ENCODE measurements around the gene KRTAP13-1. TPM values are rescaled to one million over a fixed set of nuclear protein-coding genes. Genes with fewer than 3 reads are reported as not detected.

KRTAP13-1 gene, protein sequence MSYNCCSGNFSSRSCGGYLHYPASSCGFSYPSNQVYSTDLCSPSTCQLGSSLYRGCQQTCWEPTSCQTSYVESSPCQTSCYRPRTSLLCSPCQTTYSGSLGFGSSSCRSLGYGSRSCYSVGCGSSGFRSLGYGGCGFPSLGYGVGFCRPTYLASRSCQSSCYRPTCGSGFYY
- total RNA-seq (not detected), total RNA-seq (0 reads per million in 2 donors)

DNA sequence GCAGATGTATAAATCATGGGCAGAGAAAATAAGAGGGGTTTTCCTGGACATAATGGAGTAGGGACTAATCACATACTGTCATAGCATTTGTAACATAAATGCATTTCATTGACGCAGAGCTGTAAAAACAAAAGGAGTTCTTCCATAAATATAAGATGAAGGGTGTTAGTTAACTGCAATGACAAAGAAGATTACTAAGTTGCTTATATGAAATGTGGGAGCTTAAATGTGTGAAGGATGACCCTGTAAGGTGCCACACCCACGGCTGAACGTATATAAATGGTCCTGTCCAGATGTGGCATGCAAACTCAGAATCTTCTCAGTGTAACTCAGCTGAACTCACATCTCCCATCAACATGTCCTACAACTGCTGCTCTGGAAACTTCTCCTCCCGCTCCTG is at the start of gene KRTAP13-1:
TSS of gene KRTAP13-1 (plus strand) at position 301 of the 400 bp plus-strand sequence. CDS start at position 357, 56 bp downstream.
- ATAC-seq (no peak), DNase-seq (no peak)
- H3K4me3 Mint-ChIP-seq = no peak within 1 kb of the TSS
- no peaks in the 10 kb centered on the region for H3K9me3 ChIP-seq (ENCODE audit: control insufficient read depth, low read length, poor library complexity, severe bottlenecking)
- no peaks in the 10 kb centered on the region for H3K36me3 Mint-ChIP-seq (ENCODE audit: low read depth)
- H3K27me3 Mint-ChIP-seq = peaks cover 6% of the 10 kb centered on the region
- no peak within 1 kb of the TSS for H3K27ac Mint-ChIP-seq
- no peaks in the 10 kb centered on the region for H3K4me1 Mint-ChIP-seq

DNA sequence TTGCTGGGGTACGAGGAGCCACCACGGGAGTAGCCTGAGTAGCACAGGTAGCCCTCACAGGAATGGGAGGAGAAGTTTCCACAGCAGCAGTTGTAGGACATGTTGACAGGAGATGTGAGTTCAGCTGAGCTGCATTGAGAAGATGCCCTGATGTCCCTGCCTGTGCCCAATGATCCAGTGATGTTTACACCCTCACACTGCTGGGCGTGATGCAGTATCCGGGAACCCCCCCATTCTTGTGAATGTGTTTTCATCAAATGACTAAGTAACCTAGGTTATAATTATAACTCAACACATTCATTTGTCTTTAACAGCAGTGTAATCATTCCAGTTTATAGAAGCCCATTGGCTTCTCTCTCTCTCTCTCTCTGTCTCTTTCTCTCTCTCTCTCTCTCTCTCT is 47.3 kb upstream of the KRTAP13-1 start, which contains the start of gene KRTAP23-1:
TSS of gene KRTAP23-1 (minus strand) at position 101 of the 400 bp plus-strand sequence. CDS start at position 101, 0 bp downstream.
- Mint-ChIP-seq H3K27me3 (peaks cover 13% of the 10 kb centered on the region), H3K27ac (no peak within 1 kb of the TSS), H3K4me3 (no peak within 1 kb of the TSS), H3K4me1 (no peaks in the 10 kb centered on the region), H3K36me3 (ENCODE audit: low read depth) (no peaks in the 10 kb centered on the region)
- no peak for ATAC-seq
- H3K9me3 ChIP-seq (ENCODE audit: control insufficient read depth, low read length, poor library complexity, severe bottlenecking) = no peaks in the 10 kb centered on the region
- no peak for DNase-seq

DNA sequence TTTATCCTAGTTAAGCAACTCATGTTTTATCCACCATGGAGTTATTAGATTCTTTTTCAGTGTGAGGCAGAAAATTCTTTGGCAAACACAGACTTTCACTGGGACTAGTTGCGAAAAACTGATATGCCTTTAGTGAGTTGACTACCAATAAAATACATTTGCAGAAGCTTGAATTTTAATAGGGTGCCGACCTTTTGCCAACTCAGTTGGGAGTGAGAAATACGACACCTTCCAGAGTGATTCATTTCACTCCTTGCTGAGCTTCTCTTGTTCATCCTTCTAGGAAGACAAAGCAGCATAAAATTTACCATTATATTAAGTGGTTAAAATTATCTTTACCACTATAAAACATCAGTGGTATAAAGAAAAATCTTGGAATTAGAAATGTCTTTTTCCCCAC is 46.3 kb upstream of the KRTAP13-1 start:
- Mint-ChIP-seq H3K36me3 (ENCODE audit: low read depth) (no peaks in the 10 kb centered on the region), H3K4me3 (no peak overlapping the region), H3K27me3 (peaks cover 4% of the 10 kb centered on the region), H3K4me1 (no peaks in the 10 kb centered on the region), H3K27ac (no peak overlapping the region)
- no peak for DNase-seq
- H3K9me3 ChIP-seq (ENCODE audit: control insufficient read depth, low read length, poor library complexity, severe bottlenecking) = no peaks in the 10 kb centered on the region
- no peak for ATAC-seq

DNA sequence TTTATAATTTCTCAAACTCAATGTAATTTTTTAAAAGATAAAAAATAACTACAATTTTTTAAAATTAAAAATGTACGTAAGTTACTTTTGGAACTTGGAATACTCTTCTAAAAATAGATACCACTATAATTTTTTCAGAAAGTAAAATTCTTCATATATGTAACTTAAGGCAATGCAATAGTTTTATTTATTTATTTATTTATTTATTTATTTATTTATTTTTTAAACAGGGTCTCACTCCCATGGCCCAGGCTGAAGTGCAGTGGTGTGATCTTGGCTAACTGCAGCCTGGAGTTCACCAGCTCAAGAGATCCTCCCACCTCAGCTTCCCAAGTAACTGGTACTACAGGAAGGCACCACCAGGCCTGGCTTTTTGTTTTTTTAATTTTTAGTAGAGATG is 44.3 kb upstream of the KRTAP13-1 start:
- Mint-ChIP-seq H3K4me1 (no peaks in the 10 kb centered on the region), H3K36me3 (ENCODE audit: low read depth) (no peaks in the 10 kb centered on the region), H3K4me3 (no peak overlapping the region), H3K27me3 (no peaks in the 10 kb centered on the region), H3K27ac (no peak overlapping the region)
- ATAC-seq (no peak), DNase-seq (no peak)
- no peaks in the 10 kb centered on the region for H3K9me3 ChIP-seq (ENCODE audit: control insufficient read depth, low read length, poor library complexity, severe bottlenecking)

DNA sequence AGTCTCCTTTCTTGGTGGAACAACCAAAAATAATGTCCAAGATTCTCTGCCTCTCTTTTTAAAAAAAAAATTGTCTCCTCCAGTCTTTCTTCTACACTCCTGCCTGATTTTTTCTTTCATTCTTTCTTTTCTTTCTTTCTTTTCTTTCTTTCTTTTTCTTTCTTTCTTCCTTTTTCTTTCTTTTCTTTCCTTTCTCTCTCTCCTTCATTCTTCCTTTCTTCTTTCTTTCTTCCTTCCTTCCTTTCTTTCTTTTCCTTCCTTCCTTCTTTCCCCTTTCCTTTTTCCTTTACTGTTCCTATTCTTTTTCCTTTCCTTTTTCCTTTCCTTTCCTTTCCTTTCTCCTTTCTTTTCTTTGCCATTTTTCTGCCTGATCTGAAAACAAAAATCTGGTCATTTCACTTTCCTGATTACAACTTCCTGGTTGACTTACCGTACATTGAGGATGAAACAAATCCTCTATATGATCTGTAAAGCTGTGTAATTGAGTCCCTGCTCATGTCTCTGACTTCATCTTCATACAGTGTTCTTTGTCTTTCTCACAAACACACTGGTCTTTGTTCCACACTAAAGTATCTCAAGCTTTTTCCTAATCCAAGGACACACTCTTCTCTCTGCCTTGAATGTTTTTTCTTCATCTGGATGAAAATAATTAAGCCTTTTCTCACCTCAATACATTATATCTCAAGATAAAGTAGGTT is 41.4 kb upstream of the KRTAP13-1 start:
- Mint-ChIP-seq H3K36me3 (ENCODE audit: low read depth) (no peaks in the 10 kb centered on the region), H3K27ac (no peak overlapping the region), H3K4me1 (no peaks in the 10 kb centered on the region), H3K4me3 (no peak overlapping the region), H3K27me3 (no peaks in the 10 kb centered on the region)
- no peak for DNase-seq
- H3K9me3 ChIP-seq (ENCODE audit: control insufficient read depth, low read length, poor library complexity, severe bottlenecking) = no peaks in the 10 kb centered on the region
- ATAC-seq = no peak

DNA sequence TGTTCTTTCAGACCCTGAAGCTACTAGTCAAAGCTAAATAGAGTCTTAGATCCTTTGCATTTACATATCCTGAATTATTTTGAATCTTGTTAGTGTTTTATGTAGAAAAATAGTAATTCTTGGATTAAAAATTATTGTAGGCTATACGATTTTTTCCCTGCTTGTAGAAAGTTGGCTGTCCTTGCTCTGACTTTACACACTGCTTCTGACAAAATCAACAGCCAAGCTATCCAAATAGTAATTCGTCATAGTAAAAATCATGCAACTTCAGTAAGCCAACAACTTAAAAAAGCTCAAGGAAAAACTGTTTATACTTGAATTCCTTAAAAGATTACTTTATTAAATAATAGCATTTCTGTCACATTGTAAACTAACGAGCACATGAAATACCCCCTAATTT is 39.9 kb upstream of the KRTAP13-1 start:
- ATAC-seq (no peak), DNase-seq (no peak)
- Mint-ChIP-seq H3K36me3 (ENCODE audit: low read depth) (no peaks in the 10 kb centered on the region), H3K4me3 (no peak overlapping the region), H3K27me3 (no peaks in the 10 kb centered on the region), H3K27ac (no peak overlapping the region), H3K4me1 (no peaks in the 10 kb centered on the region)
- H3K9me3 ChIP-seq (ENCODE audit: control insufficient read depth, low read length, poor library complexity, severe bottlenecking) = no peaks in the 10 kb centered on the region

DNA sequence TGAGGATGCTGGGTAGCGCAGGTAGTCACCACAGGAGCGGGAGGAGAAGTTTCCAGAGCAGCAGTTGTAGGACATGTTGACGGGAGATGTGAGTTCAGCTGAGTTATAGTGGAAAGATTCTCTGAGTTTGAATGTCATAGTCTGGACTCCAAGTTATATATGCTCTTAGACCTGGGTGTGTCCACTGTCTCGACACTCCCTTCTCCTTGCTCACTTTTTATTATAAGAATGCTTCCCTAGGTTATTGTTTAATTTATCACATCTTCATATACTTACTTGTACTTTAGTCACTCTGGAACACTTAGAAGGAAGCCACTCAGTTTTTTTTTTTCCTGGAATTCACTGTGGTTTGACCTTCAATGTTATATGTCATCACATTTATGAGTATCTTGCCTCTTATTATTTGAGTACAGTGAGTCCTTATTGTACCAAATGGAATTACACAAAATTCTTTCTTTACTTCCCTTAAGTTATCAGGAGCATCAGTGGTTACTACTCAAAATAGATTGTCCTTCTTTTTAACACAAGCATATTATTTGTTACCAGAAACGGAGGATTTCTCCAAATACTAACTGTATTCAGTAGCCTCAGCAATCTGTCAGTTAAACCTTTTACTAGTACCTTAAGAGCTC is 23.6 kb upstream of the KRTAP13-1 start, which contains the start of gene KRTAP13-2:
TSS of gene KRTAP13-2 (minus strand) at position 133 of the 632 bp plus-strand sequence. CDS start at position 75, 58 bp downstream.
- ATAC-seq (no peak), DNase-seq (no peak)
- no peaks in the 10 kb centered on the region for H3K36me3 Mint-ChIP-seq (ENCODE audit: low read depth)
- H3K27me3 Mint-ChIP-seq = no peaks in the 10 kb centered on the region
- no peak within 1 kb of the TSS for H3K4me3 Mint-ChIP-seq
- H3K27ac Mint-ChIP-seq = no peak within 1 kb of the TSS
- no peaks in the 10 kb centered on the region for H3K4me1 Mint-ChIP-seq
- H3K9me3 ChIP-seq (ENCODE audit: control insufficient read depth, low read length, poor library complexity, severe bottlenecking) = no peaks in the 10 kb centered on the region

DNA sequence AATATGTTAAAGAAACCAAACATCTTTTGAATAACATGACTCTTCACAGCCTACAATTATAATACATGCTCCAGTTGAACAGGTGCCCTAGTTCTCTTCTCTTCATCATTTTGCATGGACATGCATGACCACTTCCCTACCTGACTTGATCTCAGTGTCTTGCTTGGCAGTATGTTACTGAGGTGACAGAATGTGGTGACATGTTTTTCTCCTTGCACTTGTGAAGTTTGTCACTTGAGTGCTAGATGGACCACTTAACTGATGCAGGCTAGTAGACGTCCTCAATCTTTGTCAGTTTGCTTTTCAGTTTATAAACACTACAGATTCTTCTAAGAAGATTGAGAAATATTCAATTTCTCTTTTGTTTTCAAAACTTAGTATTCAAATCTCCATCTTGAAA is 13.6 kb upstream of the KRTAP13-1 start:
- no peaks in the 10 kb centered on the region for H3K9me3 ChIP-seq (ENCODE audit: control insufficient read depth, low read length, poor library complexity, severe bottlenecking)
- DNase-seq (no peak), ATAC-seq (no peak)
- Mint-ChIP-seq H3K27ac (no peak overlapping the region), H3K36me3 (ENCODE audit: low read depth) (no peaks in the 10 kb centered on the region), H3K27me3 (peaks cover 6% of the 10 kb centered on the region), H3K4me3 (no peak overlapping the region), H3K4me1 (no peaks in the 10 kb centered on the region)

DNA sequence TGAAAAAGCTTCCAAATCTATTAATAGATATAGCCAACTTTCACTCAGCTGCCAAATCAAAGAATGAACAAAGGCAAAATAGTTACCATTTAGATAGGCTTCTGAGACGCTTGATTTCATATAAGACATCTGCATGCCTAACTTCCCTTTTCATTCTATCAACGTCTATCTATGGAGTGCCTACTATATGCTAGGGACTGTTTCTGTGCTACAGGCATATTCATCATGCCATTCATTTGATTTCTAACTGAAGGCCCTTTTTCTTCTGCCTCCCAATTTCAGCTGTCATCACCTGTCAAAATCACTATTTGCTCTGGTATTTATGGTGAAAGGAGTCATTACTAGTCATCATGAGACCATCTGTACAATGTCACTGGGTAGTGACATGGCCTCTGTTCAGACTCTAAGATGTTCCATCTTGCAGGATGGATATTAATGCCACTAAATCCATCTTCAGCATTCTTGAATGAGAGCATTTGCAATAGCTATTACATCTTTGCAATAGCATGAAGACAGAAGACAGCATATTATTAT is 4.3 kb upstream of the KRTAP13-1 start:
- H3K9me3 ChIP-seq (ENCODE audit: control insufficient read depth, low read length, poor library complexity, severe bottlenecking) = no peaks in the 10 kb centered on the region
- no peaks in the 10 kb centered on the region for H3K4me1 Mint-ChIP-seq
- no peak overlapping the region for H3K27ac Mint-ChIP-seq
- no peak for DNase-seq
- no peak overlapping the region for H3K4me3 Mint-ChIP-seq
- no peak for ATAC-seq
- H3K27me3 Mint-ChIP-seq = peaks cover 6% of the 10 kb centered on the region
- no peaks in the 10 kb centered on the region for H3K36me3 Mint-ChIP-seq (ENCODE audit: low read depth)

DNA sequence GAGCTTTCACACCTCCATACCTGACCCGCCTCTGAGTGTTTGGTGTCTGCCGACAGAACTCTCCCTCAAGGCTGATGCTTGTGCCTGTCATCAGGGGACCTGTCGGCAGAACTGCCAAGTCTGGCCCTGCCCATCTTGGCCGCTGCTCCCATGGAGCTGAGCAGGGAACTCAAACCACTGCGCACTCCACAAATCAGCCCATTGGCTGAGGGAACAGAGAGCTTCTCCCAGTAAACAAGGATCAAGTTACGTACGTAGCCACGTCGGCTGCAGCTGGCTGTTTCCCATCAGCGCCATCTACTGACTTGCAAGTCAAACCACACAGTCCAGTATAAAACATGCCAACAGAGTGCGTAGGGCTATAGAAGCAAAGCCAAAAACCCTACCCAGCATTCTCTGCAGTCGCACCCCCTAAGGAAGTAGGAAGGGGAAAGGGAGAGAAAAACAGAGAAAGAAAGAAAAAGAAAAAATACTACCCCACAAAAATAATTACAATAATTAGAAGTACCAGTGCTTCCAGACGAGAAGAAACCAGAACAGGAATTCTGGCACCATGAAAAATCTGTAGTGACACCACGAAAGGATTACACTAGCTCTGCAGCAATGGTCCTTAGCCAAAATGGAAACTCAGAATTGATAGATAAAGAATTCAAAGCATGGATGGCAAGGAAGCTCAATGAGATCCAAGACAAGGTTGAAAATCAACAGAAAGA is 13.1 kb downstream of the KRTAP13-1 start:
- H3K9me3 ChIP-seq (ENCODE audit: control insufficient read depth, low read length, poor library complexity, severe bottlenecking) = peaks cover 5% of the 10 kb centered on the region
- no peak for DNase-seq
- H3K36me3 Mint-ChIP-seq (ENCODE audit: low read depth) = no peaks in the 10 kb centered on the region
- peak; percentile 47 for ATAC-seq
- no peak overlapping the region for H3K4me3 Mint-ChIP-seq
- H3K4me1 Mint-ChIP-seq = no peaks in the 10 kb centered on the region
- H3K27ac Mint-ChIP-seq = no peak overlapping the region
- H3K27me3 Mint-ChIP-seq = no peaks in the 10 kb centered on the region

DNA sequence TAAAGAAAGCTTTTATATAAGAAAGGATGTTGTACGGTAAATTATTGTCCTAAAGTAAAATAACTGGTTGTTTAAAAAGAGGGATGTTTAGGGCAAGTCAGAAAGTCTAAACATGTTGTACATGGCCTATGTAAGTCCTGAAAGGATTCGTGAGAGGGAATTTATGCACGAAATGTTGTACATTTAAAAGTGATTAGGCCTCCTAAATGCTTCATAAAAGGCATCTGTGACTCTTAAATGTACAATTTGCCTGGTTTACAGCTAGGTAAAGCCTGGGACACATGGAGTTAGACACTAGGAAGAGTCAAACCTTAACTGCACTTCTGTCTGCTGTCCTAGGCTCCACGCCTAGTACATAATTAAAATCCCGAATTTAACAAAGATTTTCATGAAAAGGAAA is 20.2 kb downstream of the KRTAP13-1 start:
- Mint-ChIP-seq H3K4me1 (no peaks in the 10 kb centered on the region), H3K27me3 (no peaks in the 10 kb centered on the region), H3K4me3 (no peak overlapping the region), H3K27ac (no peak overlapping the region), H3K36me3 (ENCODE audit: low read depth) (no peaks in the 10 kb centered on the region)
- ATAC-seq (no peak), DNase-seq (no peak)
- no peaks in the 10 kb centered on the region for H3K9me3 ChIP-seq (ENCODE audit: control insufficient read depth, low read length, poor library complexity, severe bottlenecking)

DNA sequence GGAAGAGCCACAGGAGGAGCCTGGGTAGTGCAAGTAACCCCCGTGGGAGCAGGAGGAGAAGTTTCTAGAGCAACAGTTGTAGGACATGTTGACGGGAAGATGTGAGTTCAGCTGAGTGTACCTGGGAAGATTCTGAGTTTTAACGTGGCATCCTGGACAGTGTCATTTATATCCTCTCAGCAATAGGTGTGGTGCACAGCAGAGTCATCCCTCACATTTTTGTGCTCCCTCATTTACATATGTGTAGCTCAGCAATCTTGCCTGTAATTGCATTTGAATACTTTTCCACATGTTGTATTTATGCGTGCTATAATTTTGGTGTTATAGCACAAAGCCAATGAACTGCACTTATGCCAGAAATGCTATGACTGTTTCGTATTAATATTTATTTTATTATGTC is 30.0 kb downstream of the KRTAP13-1 start, which contains the start of gene KRTAP13-3:
TSS of gene KRTAP13-3 (minus strand) at position 101 of the 400 bp plus-strand sequence. CDS start at position 87, 14 bp downstream.
- H3K27me3 Mint-ChIP-seq = peaks cover 6% of the 10 kb centered on the region
- no peak for DNase-seq
- H3K36me3 Mint-ChIP-seq (ENCODE audit: low read depth) = no peaks in the 10 kb centered on the region
- H3K4me3 Mint-ChIP-seq = no peak within 1 kb of the TSS
- no peak within 1 kb of the TSS for H3K27ac Mint-ChIP-seq
- no peak for ATAC-seq
- H3K4me1 Mint-ChIP-seq = no peaks in the 10 kb centered on the region
- H3K9me3 ChIP-seq (ENCODE audit: control insufficient read depth, low read length, poor library complexity, severe bottlenecking) = no peaks in the 10 kb centered on the region

DNA sequence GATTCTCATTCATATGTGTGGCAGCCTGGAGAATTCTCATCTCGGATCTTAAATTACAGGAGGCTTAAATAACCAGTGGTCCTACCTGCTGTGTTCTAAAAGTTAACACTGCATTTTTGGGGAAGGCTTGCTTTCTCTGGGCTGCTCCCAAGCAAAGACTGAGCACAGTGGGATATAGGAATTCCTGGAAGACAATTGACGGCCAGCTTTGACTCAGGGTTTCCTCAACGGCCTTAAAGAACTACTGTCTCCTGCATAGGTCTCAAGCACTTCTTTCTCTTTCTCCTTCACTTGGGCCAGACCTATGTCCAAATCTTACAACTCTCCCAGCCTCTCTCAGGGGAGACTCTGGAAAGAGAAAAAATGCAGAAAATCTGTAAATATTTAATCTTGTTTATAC is 30.9 kb downstream of the KRTAP13-1 start:
- Mint-ChIP-seq H3K4me3 (no peak overlapping the region), H3K27me3 (peaks cover 10% of the 10 kb centered on the region), H3K27ac (no peak overlapping the region), H3K4me1 (no peaks in the 10 kb centered on the region), H3K36me3 (ENCODE audit: low read depth) (no peaks in the 10 kb centered on the region)
- no peaks in the 10 kb centered on the region for H3K9me3 ChIP-seq (ENCODE audit: control insufficient read depth, low read length, poor library complexity, severe bottlenecking)
- DNase-seq (no peak), ATAC-seq (no peak)

All from T-helper 17 cell (primary cell).